Epithelial cell of esophagus (primary cell): ENCODE data around the gene CSNK1E.

ENCODE experiments used
- DNase-seq: peaks from one replicate; pipeline ENCODE4 v3.0.0; 2010; ENCODE audit warnings: low read depth
- H3K4me3 ChIP-seq: 2 replicates; pipeline ENCODE4 v1.5.1; 2011; ENCODE audit warnings: mild to moderate bottlenecking, low read length, control low read depth
- CTCF ChIP-seq: IDR thresholded peaks from 2 replicates; pipeline ENCODE4 v1.5.1; 2011; ENCODE audit warnings: low read depth, mild to moderate bottlenecking, low read length, control low read depth, inconsistent platforms; ENCODE audit not compliant: insufficient read depth; ENCODE audit errors: missing control alignments

CSNK1E gene

GRCh38 chr22:38352436-38352835, 35.2 kb upstream of the CSNK1E start:
- no peak for TF ChIP-seq CTCF
- no peak for DNase-seq
- H3K4me3 ChIP-seq, result no peak overlapping the region

GRCh38 chr22:38350444-38351359, 33.5 kb upstream of the CSNK1E start:
- H3K4me3 ChIP-seq, result no peak overlapping the region
- TF ChIP-seq CTCF, result no peak
- DNase-seq, result no peak

GRCh38 chr22:38348751-38349496, 31.7 kb upstream of the CSNK1E start:
- no peak for DNase-seq
- no peak overlapping the region for H3K4me3 ChIP-seq
- no peak for TF ChIP-seq CTCF

- DNase-seq, result peak; percentile 99
- no peak overlapping the region for H3K4me3 ChIP-seq
- TF ChIP-seq CTCF, result no peak
These were observed 30.9 kb upstream of the CSNK1E start for GRCh38 chr22:38347944-38348750.

- no peak for DNase-seq
- H3K4me3 ChIP-seq, result no peak overlapping the region
- no peak for TF ChIP-seq CTCF
These were observed 30.1 kb upstream of the CSNK1E start for GRCh38 chr22:38347181-38347943.

GRCh38 chr22:38346506-38346905, 29.3 kb upstream of the CSNK1E start:
- H3K4me3 ChIP-seq, result no peak overlapping the region
- TF ChIP-seq CTCF, result no peak
- DNase-seq, result no peak
